SW480 (cell line): Measurements from ENCODE around the gene JCAD.
"Not testable (repeated sequence)": the region's sequence is repeated elsewhere in the genome, so short reads cannot be mapped to it uniquely, and the experiment has no call there.

Experiments
- DNase-seq: peaks from one replicate; pipeline ENCODE4 v3.0.0-alpha.2; 2016; ENCODE audit warnings: low spot score

The JCAD gene, protein sequence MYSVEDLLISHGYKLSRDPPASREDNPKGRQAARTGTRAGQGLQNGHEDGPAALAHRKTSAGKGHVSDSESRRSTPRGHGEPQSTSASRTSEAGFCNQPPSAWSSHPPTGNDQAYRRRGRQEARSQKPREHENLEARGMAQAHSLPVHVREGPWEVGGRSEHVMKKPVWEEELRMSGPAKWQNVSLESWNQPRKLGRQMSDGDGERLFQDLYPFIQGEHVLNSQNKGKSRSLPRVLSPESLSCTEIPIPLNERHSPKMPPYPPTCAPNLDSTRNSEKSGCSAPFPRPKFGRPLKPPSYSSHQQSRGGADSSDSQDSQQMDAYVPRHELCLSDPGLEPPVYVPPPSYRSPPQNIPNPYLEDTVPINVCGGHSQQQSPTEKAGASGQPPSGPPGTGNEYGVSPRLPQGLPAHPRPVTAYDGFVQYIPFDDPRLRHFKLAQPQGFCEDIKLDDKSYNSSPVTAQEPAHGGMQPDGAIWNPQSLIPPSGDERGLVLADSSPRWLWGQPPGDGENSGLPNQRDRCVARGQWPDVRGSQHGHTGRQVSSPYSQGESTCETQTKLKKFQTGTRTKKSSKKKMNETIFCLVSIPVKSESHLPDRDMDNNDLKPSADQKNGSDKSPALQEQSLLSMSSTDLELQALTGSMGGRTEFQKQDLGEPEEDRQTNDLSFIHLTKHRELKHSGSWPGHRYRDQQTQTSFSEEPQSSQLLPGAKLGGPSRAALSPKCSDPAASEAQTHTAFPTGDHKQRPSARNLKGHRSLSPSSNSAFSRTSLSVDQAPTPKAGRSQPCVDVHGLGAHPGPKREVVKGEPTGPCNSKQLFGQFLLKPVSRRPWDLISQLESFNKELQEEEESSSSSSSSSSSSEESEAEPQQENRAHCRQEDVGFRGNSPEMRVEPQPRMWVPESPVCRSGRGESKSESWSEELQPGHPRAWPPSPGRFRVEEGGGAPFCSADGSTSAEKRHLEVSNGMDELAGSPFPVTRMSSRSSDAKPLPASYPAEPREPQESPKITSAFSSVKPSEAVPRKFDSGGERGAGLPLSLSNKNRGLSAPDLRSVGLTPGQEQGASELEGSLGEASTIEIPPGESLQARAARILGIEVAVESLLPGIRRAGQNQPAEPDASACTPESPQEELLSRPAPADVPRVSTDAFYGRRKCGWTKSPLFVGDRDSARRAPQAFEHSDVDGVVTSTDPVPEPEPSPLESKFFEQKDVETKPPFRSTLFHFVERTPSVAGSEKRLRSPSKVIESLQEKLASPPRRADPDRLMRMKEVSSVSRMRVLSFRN (N-terminal part only)

DNA sequence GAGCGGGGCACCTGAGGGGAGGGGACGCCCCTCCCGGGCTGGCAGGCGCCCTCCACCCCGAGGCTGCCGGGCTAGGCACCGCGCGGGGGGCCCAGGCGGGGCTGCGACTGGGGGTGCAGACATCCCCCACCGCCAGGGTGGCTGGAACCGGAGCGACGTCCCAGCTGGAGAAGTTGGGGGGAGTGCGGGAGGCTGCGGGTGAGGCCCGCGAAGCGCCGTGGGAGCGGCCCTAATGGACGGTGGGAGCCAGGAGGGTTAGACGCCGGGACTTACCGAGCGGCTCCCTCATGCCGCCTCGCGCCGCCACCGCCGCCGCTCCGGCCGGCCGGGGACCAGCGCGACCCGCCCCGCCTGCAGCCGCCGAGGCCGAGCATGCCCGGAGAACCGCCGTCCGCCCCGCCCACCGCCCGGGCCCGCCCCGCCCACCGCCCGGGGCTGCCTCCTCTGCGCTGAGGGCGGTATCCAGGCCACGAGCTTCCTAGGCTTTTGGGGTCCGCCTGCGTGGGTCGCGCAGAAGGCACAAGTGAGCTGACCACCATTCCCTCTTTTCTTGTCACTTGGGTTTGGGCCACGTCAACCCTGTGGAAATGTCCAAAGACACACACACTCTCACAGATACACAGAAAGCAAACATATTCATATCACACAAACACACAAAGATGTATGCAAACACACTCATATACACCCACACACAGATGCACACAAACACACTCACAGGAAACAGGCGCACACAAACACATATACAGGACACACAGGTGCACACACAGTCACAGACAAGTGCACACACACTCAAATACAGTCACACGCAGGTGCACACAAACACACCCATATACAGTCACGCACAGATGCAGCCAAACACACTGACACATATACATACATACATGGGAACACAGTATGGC lies at the start of gene JCAD:
Gene JCAD, minus strand, starts transcription at position 378 of the 899 bp plus-strand sequence. CDS start 11,774 bp downstream, outside the sequence.
- peak; percentile 41 for DNase-seq

DNA sequence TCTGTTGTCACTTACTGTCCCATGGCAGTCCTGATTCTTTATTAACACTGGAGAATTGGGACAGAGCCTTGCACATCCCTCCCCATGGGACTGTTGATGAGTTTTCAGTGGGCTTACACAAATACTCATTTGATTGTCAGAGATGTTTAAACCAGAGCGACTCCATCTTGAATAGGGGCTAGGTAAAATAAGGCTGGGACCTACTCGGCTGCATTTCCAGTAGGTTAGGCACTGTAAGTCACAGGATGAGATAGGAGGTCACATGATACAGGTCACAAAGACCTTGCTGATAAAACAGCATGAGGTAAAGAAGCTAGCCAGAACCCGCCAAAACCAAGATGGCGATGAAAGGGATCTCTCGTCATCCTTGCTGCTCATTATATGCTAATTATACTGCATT lies 47.6 kb upstream of the JCAD start:
- no peak for DNase-seq

DNA sequence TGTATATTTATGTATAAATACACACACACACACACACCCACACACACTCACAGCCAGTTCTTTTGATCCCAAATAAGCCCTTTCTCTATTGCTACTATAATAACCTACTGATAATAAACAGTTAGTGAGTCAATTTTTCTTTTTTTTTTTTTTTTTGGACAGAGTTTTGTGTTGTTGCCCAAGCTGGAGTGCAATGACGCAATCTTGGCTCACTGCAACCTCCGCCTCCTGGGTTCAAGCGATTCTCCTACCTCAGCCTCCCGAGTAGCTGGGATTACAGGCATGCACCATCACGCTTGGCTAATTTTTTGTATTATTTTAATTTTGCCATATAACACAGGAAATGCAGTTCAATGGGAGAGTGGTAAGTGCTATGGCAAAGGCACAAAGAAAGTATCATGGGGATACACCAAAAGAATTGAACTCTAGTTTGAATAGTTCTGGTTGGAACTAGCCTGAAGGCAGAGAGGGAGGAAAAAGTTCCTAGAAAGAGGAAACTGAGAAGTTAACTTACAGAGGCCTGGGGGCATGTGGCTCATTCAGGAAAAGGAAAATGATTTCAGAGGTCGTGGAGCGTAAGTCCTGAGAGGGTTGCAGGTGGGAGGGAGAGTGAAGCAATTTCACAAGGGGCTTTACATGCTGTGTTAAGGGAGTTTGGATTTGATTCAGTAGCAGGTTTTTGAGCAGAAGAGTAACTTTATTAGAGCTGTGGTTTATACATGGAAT lies 44.4 kb upstream of the JCAD start:
- no peak for DNase-seq

DNA sequence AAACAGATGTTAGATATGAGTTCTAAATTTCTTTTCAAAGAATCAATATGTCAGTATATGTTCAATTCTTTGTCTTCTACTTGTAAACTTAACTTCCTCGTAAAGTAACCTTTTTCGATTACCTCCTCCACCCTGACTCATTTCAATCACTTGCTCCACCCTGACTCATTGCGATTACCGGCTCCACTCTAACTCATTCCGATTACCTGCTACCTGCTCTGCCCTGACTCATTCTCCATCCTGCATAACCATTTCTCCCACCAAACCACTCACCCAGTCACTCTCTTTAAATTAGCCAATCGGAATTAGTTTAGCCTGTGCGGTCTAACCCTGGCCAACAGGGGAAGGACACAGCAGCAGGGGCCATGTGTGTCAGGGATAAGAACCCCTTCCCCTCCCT lies 40.3 kb upstream of the JCAD start:
- DNase-seq, result not testable (repeated sequence)

DNA sequence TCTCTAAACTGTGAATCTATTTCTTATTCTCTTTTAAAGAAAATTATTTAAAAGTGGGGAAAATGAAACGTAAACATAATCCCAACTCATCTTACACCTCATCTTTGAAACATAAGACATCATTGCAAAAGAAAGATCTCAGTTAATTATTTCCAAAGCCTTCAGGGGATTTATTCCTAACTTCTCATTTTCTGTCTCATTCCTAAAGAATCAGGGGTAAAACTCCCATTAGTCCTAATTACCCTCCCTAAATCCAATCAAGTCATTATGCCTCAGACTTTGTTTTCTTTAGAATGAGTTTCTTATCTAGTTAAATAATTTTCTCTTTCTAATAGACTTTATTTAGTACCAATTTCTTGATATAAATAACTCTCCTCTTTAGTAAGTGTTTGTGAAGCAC lies 39.7 kb upstream of the JCAD start:
- no peak for DNase-seq

DNA sequence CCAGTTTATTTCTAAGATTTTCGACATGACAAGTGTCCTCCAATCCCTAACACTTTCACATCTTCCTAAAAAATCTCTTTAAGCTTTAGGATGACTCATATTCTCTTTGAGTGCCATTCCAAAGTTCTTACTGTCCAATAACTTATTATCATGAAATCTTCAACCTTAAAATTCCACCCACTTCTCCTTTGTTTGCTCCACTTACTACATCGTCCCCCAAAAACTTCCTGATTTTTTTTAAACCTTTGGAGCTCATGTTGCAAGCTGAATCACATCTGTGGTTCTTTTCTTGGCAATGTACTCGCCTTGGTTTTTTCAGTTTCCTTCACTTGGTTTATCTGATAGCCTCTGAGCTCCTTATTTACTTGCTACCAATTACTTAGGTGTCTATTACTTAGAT lies 39.2 kb upstream of the JCAD start:
- no peak for DNase-seq

DNA sequence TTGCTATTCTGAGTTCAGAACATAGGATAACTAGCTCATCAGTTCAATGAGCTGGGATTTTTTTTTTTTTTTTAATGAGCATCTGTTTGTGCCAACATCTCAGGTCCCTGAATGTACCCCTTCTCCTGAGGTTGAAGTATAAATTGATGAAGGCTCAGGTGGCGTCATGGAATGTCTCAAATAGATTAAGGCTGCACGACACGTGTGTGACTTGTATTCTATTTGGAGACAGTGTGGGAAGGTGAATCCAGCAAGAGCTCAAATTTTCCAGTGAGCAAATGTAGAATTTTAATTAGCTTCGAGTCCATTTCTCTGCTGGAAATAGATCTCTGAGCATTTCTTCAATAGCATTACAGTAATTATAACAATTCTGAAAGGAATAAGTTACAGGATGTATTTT lies 37.2 kb upstream of the JCAD start:
- no peak for DNase-seq

DNA sequence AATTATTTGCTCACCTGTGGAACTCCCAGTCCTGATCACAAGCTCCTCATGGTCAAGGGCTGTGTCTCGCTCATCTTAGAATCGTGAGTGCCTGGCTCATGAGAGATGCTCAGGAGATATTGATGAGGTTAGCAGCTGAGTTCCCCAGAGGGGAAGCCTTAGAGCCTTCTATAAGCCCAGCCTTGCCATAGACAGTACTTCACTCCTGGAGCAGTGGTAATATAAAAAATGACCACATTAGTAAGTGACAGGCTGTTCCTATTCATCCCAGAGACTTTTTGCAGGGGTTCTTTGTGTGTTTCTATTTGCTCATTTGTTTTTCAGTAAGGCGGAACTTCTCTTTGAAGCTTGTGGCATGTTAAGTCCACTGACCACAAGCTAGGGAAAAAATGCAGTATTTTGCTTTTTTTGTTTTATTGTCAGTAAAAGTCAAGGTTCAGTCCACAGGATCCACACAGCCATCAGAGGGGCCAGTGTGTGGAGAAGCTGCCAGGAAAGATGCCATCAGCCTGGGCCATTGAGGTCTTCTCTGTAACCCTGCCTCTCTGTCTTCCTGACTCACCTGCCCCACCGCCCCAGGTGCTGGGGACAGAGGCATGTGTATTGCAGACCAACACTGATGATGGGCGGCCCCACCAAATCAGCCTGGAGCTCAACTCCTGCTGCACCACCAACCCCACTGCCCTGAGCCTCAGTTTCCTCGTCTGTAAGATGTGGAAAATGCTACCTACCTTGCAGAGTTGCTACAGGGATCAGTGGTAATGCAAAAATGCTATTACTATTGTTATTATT lies 36.4 kb upstream of the JCAD start:
- peak; percentile 7 for DNase-seq

DNA sequence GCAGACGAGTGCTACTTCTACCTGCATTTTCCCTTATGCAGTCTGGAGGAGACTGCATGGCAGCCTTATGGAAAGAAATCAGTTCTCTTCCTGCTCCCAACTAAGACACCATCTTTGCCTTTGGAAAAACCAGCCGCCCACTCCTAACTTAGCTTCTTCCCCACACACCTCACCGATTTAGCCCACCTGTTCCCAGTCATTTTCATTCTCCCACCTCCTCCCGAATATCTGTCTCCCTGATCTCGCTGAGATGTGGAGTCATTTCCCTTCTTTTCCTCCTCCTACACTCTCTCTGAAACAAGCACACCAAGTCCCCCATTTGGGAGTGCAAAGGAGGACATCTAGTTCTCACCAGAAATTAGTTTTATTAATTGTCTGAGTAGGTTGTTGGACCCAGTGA lies 35.2 kb upstream of the JCAD start:
- DNase-seq, result no peak

DNA sequence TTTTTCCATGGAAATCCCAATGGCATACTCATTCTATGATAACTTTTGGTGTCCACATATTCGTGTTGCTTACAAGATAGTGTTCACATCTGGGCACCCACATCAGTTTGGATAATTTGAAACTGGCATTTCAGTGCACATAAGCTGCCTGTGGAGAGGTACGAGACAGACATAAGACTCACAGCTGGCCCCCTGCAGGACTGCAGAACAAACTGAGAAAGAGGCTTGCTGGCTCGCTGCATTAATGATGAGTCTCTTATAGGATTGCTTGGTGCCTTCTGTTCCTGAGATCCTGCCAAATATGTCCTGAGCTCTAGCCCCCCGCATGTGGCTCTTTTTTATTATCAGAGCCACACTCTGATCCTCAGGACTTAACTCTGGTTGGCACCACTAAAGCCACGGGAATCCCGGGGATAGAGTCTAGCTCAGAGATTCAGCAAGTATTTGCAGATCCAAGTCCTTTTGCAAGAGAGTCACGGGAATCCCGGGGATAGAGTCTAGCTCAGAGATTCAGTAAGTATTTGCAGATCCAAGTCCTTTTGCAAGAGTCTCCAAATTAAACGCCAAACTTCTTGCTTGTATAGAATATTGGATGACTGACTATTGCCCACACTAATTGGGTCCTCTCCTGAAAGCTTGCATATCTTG lies 34.0 kb upstream of the JCAD start:
- no peak for DNase-seq

DNA sequence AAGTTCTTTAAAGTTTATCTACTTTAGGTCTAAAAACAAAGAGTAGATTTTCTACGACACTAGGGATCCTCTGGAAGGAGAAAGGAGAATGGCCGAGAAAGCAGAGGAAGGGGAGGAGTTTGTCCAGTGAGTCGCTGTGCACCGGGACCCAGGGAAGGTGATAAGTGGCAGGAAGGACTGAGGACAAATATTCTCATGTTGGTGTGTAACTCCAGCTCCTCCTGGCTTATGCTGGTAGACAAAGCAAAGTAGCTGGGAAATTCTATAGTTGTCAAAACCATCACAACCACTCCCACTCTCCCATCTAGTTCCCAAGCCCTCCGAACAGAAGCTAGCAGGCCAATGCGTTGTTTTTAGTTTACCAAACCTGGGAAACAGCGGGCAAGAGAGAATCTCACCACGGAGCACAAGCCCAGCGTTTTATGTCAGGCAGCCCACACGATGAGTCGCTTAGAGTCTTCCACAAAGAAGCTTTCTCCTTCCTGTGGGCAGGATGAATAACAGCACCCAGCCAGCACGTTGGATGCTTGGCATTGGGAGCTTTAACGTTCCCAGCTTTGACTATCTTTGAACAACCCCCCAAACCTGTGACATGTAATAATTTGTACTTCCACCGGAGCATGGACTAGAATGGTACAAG lies 32.9 kb upstream of the JCAD start:
- DNase-seq, result peak; percentile 51

DNA sequence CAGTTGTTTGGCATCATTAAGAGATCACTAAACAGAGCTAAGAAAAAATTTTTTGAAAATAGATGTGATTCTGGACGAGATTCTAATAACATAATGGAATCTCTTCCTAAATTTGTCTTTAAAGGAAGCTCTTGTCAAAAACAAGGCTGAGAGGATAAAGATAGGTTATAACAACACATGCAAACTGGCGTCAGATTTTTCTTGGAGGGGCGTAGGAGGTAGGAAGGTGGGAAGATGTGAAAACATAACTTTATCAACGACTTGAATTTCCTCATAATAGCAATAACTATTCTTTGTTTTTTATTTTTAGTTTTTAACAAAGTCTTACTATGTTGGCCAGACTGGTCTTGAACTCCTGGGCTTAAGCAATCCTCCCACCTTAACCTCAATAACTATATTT lies 31.8 kb upstream of the JCAD start:
- DNase-seq, result no peak

DNA sequence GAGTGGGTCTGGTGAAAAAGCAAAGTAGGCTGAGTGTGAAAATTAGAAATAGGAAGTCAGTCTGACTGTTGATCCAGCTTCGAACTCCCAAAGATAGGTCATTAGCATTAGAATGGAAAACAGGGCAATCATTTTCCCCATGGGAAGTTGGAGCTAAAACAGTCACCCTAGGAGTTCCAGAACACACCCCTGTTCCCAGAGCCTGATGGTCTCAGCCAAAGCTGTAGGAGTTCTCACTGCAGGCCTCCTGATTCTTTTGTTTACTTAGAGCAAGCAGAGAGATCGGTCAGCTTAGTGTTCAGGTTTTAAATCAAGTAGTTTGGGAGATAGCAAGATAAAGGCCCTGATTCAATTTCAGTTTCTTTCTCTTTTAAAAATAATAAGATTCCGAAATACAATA lies 28.8 kb upstream of the JCAD start:
- DNase-seq, result no peak

DNA sequence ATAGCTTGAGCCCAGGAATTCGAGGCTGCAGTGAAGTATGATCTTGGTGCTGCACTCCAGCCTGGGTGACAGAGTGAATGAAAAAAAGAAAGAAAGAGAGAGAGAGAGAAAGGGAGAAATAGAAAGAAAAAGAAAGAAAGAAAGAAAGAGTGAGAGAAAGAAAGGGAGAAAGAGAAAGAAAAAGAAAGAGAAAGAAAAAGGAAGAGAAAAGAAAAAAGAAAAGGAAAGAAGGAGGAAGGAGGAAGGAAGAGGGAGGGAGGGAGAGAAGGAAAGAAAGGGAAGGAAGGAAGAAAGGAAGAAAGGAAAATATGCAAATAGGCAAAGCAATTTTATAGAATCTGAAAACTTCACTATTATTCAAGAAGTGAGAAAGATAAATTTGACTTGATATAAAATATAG lies 24.5 kb upstream of the JCAD start:
- no peak for DNase-seq

DNA sequence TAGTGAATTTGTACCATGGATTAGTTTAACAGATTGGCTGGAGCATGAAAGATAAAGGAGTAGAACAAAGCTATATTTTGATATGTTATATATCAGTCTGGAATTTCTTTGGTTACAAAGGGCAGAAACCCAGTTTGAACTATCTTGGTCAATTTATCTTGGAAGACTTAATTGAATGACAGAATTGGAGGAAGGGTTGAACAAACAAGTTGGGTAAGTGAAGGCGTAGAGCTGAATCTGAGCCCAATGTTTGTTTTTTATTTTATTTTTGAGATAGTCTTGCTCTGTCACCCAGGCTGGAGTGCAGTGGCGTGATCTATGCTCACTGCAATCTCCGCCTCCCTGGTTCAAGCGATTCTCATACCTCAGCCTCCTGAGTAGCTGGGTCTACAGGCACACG lies 21.8 kb upstream of the JCAD start:
- no peak for DNase-seq

DNA sequence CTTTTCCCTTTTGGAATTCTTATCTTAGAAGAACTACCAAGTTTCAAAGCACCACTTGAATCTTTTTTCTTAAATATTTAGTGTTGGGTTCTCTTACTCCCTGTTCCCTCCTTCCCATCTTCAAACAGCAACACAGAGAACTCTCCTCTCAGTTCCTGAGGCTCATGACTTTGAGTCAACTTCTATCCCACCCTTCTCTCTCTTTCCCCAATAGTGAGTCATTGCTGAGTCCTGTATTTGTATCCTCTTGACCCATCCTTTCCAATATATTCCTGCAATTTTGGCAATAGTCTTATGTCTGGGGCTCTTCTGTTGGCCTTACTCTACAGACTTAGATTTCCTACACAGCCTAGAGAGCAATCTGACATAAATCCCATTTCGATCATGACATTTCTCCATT lies 20.8 kb upstream of the JCAD start:
- no peak for DNase-seq

DNA sequence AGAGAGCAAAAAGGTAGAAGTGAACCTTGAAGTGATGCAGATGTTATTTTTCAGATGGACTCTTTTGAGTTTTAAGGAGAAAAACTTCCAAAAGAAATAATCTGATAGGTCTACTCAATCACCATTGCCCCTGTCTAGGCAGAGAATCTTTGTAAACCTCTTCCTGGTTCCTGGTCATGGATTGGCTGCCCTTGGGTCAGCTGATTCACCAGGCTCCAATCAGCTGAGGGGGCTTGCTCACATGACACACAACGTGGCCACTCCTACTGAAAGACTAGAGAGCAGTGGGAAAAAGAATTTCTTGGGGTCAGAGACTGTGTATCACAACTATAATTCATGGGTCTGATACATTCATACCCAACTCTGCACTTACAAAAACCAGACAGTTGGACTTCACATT lies 20.0 kb upstream of the JCAD start:
- no peak for DNase-seq

DNA sequence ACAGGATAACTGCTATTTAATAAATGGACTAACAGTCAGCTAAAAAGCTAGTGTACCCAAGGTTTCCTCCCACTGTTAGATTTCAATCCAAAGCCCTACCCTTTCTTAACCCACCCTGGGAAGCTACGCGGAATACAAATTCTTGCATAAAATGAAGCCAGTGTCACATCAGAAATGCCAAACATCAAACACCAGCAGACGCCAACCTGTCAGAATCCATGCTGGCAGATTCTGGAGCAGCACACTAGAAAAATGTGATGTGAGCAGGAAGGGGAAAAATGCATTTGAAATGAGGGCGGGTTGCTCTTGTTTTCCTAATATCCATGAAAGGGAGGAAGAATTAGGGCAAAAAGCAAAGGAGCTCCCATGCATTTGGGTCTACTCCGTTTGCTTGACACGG lies 16.1 kb upstream of the JCAD start:
- DNase-seq, result no peak

DNA sequence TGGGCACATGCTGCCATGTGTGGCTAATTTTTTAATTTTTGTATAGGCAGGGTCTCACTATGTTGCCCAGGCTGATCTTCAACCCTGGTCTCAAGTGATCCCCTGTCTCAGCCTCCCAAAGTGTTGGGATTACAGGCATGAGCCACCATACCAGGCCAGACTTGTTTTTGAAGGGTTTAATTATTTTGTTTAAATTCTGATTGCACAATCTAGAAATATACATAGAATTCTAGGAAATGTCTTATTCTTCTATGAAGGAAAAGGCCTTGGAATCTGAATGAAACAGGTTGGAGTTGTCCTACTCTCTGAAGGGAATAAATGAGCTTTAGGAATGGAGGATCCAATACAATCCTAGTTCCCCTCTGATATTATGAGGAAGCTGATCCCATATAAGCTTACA lies 15.5 kb upstream of the JCAD start:
- DNase-seq, result no peak
